Heart right ventricle (tissue), 16 donors: Measurements from ENCODE around the gene TNNI2. TPM values are rescaled to one million over a fixed set of nuclear protein-coding genes. Genes with fewer than 3 reads are reported as not detected.

ENCODE experiments used
- ATAC-seq, 8 donors: fragments of 200-7000 bp; cut with Tn5 transposase; one replicate each; pipeline ENCODE4 v1.9.1; 2020; ENCODE audit warnings: mild to moderate bottlenecking in 8 of 8, moderate library complexity in 8 of 8, moderate number of reproducible peaks in 1 of 8
- DNase-seq, 2 donors: peaks; one replicate each; pipeline ENCODE4 v3.0.0-alpha.2; 2020
- H3K27ac ChIP-seq, 10 donors: fragments of 200-600 bp; sonication (generic) in 2 of 10; one replicate each; pipeline versions ENCODE4 v1.5.0 to v1.8.0; 2020 to 2022; ENCODE audit warnings: mild to moderate bottlenecking in 3 of 10
- H3K27me3 ChIP-seq, 7 donors: fragments of 200-600 bp; one replicate each; pipeline ENCODE4 v1.8.0; 2021 to 2022; ENCODE audit warnings: mild to moderate bottlenecking in 2 of 7
- H3K36me3 ChIP-seq, 9 donors: fragments of 200-600 bp; sonication (generic) in 1 of 9; one replicate each; pipeline versions ENCODE4 v1.5.0 to v1.8.0; 2020 to 2022; ENCODE audit warnings: mild to moderate bottlenecking in 2 of 9
- H3K4me1 ChIP-seq, 9 donors: fragments of 200-600 bp; sonication (generic) in 1 of 9; one replicate each; pipeline versions ENCODE4 v1.5.0 to v1.8.0; 2020 to 2022; ENCODE audit warnings: mild to moderate bottlenecking in 4 of 9
- H3K4me3 ChIP-seq, 10 donors: fragments of 200-600 bp; sonication (generic) in 2 of 10; one replicate each; pipeline versions ENCODE4 v1.5.0 to v1.8.0; 2020 to 2022; ENCODE audit warnings: mild to moderate bottlenecking in 7 of 10, moderate library complexity in 2 of 10
- H3K9me3 ChIP-seq, 11 donors: fragments of 200-600 bp in 10 of 11; sonication (generic) in 2 of 11; one replicate each; pipeline versions ENCODE4 v1.5.0 to v1.8.0; 2013 to 2022; ENCODE audit warnings: mild to moderate bottlenecking in 2 of 11, control low read depth in 1 of 11, moderate library complexity in 1 of 11
- CTCF ChIP-seq, 9 donors: fragments of 200-600 bp; sonication (generic) in 2 of 9; IDR thresholded peaks; one replicate each; pipeline versions ENCODE4 v1.5.0 to v1.8.0; 2021 to 2022; ENCODE audit warnings: antibody characterized with exemption in 9 of 9, mild to moderate bottlenecking in 5 of 9, moderate library complexity in 1 of 9
- WGBS, 2 donors: extraction: QIAGEN DNeasy Blood & Tissue Kit; methylation state at CpG; one replicate each; pipeline ENCODE4 v1.1.7; 2013; ENCODE audit warnings: inconsistent platforms in 1 of 2; 5-methylcytosine and 5-hydroxymethylcytosine counted together
- intact Hi-C, 10 donors: fragments of 100-400 bp; cut with DNase I; formaldehyde crosslinking; loops; one replicate each; pipeline versions ENCODE4 v1.11.1 to v1.14.2; 2022
- polyA plus RNA-seq, 2 donors: library from polyadenylated mRNA; stranded (reverse); fragments of 200-250 nt; gene quantifications; one replicate each; pipeline ENCODE4 v1.2.3, GENCODE V29; 2013
- total RNA-seq, 10 donors: library from RNA; stranded (reverse); fragmentation: NEBNext Ultra II Directional in 3 of 10; extraction: Animal tissue kit (Norgen Biotek cat#: 25700) in 3 of 10; gene quantifications; one replicate each; pipeline versions ENCODE4 v1.2.1 to v1.2.4, GENCODE V29; 2021 to 2023
- donor health status: Arrhythmogenic right ventricular cardiomyopathy.
- donor health status: ischemic (EF 13 %, LVEDD 7.1; RV severe dilation, severe dysfunction).
- donor health status: healthy with polysubstance abuse.
- donor health status: DM: no; HTN: yes; CAD: no.
- donor health status: DM: no; HTN: no; CAD: no.
- donor health status: ischemic (EF 25% LVEDD 6.9; RV normal size, moderate dysfunction).
- donor health status: ischemic (EF 25% LVEDD 5.7; RV mildly dilated, moderate dysfunction).
- donor health status: healthy.
- donor health status: DM: yes; HTN: yes; CAD: no.
- donor health status: Ischemic cardiomyopathy.
- donor health status: ischemic (EF 35%, LVEDD 5.7; RV mildly dilated, moderate dysfunction).
- donor health status: nonischemic (EF 11% LVEDD 7.7; RV severe dilation, severe dysfunction).
- donor health status: DM: yes; HTN: yes; CAD: no.
- donor health status: PGD.
- donor health status: ischemic (EF 29% LVEDD 5.4; RV normal size, mild dysfunction).
- donor health status: nonischemic (EF 23%, LVEDD 6.1; RV moderate dilation, normal function).

TNNI2 gene
- total and polyA plus RNA-seq, 12 donors = 0.36 to 1.2 (median 0.55) TPM; not detected in 7

GRCh38 chr11:1878137-1879031, 39.6 kb downstream of the TNNI2 start:
- no peaks in the 10 kb centered on the region for H3K9me3 ChIP-seq
- H3K4me3 ChIP-seq = no peak overlapping the region
- peaks cover 0 to 23% (median 0%) of the 10 kb centered on the region in 9 donors for H3K36me3 ChIP-seq
- peak; percentile 32 to 47 for DNase-seq
- 79 to 81% methylated on average over 30 of the region's 30 CpGs for WGBS, 2 donors
- peak in 2 of 8 donors; percentile 4 to 14 for ATAC-seq
- no peak for TF ChIP-seq CTCF (IDR thresholded peaks at IDR 0.05)
- H3K27ac ChIP-seq = peak overlapping the region; percentile 76 to 100 (median 94)
- intact Hi-C loops = loop anchor here in 1 of 10 donors (5.0 kb wide), 1 partner anchor 36 kb away; no protein-coding TSS in a partner anchor
- H3K4me1 ChIP-seq = peaks cover 44 to 91% (median 76%) of the 10 kb centered on the region in 9 donors
- H3K27me3 ChIP-seq = no peaks in the 10 kb centered on the region

GRCh38 chr11:1879342-1879940, 40.7 kb downstream of the TNNI2 start:
- no peak for TF ChIP-seq CTCF (IDR thresholded peaks at IDR 0.05)
- Histone ChIP-seq H3K27ac (peak overlapping the region; percentile 88 to 100 (median 96)), H3K36me3 (peaks cover 0 to 34% (median 0%) of the 10 kb centered on the region in 9 donors), H3K4me1 (peaks cover 44 to 89% (median 76%) of the 10 kb centered on the region in 9 donors), H3K9me3 (no peaks in the 10 kb centered on the region), H3K4me3 (no peak overlapping the region), H3K27me3 (no peaks in the 10 kb centered on the region)
- ATAC-seq = no peak
- intact Hi-C loops = loop anchor here in 1 of 10 donors (5.0 kb wide), 1 partner anchor 37 kb away; no protein-coding TSS in a partner anchor
- 87 to 93% methylated on average over 13 of the region's 13 CpGs for WGBS, 2 donors
- peak in 1 of 2 donors; percentile 15 for DNase-seq

- WGBS, 2 donors = 56 to 67% methylated on average over 30 to 32 of the region's 32 CpGs
- intact Hi-C loops = loop anchor here in 8 of 10 donors (2.0 to 10.0 kb wide), 8 partner anchors 37 to 275 kb away; partner anchors contain the start of genes TNNT3 (in 5 of the 8) and TNNI2 (in 3 of the 8)
- Histone ChIP-seq H3K4me1 (peaks cover 44 to 82% (median 70%) of the 10 kb centered on the region in 9 donors), H3K27me3 (no peaks in the 10 kb centered on the region), H3K27ac (peak overlapping the region; percentile 88 to 100 (median 96)), H3K4me3 (no peak overlapping the region), H3K36me3 (peaks cover 0 to 41% (median 0%) of the 10 kb centered on the region in 9 donors), H3K9me3 (no peaks in the 10 kb centered on the region)
- ATAC-seq (peak; percentile 45 to 73 (median 64)), DNase-seq (peak; percentile 82 to 84)
- TF ChIP-seq CTCF (IDR thresholded peaks at IDR 0.05) = no peak
Observed at GRCh38 chr11:1879941-1880720, 41.4 kb downstream of the TNNI2 start.
